ENCODE results near the gene ZSCAN5A.

The ZSCAN5A gene

DNA sequence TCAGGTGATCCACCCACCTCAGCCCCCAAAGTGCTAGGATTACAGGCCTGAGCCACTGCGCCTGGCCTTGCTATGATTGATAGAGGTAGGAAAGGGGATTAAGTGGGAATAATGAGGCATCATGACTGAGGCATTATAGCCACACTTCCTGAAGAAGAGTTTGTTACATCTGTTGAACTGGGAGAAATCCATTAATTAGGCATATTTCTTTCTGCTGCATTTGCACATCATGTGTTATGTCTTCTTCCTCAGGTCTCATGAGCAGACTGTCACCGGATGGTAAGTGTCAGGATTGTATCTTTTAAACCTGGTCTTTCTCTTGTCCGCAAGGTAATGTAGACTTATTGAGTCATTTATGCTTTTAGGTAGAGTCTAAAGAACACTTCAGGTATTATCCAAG lies 29.9 kb downstream of the ZSCAN5A start:
- H3K27me3 ChIP-seq (replicated peaks; ENCODE audit: control insufficient read depth, insufficient read depth, low read length) = no peaks in the 10 kb centered on the region
- H3K36me3 ChIP-seq (ENCODE audit: control insufficient read depth, insufficient read depth, low read length) = peaks cover 2% of the 10 kb centered on the region
- TF ChIP-seq CTCF (IDR thresholded peaks at IDR 0.05; ENCODE audit: insufficient read depth, low read length, poor library complexity, severe bottlenecking) = no peak
- no peak for DNase-seq (ENCODE audit: extremely low read depth, insufficient read length)
- H3K4me3 ChIP-seq (replicated peaks; ENCODE audit: low read depth, low read length) = no peak overlapping the region

GRCh38 chr19:56282809-56283208 lies 31.8 kb downstream of the ZSCAN5A start:
- TF ChIP-seq CTCF (IDR thresholded peaks at IDR 0.05; ENCODE audit: insufficient read depth, low read length, poor library complexity, severe bottlenecking) = no peak
- no peak overlapping the region for H3K4me3 ChIP-seq (replicated peaks; ENCODE audit: low read depth, low read length)
- no peaks in the 10 kb centered on the region; the same call in 1 of the 2 replicates for H3K36me3 ChIP-seq (ENCODE audit: control insufficient read depth, insufficient read depth, low read length)
- no peak for DNase-seq (ENCODE audit: extremely low read depth, insufficient read length)
- no peaks in the 10 kb centered on the region for H3K27me3 ChIP-seq (replicated peaks; ENCODE audit: control insufficient read depth, insufficient read depth, low read length)

GRCh38 chr19:56273563-56274117 lies 41.0 kb downstream of the ZSCAN5A start:
- Histone ChIP-seq H3K27me3 (replicated peaks; ENCODE audit: control insufficient read depth, insufficient read depth, low read length) (no peaks in the 10 kb centered on the region), H3K4me3 (replicated peaks; ENCODE audit: low read depth, low read length) (no peak overlapping the region), H3K36me3 (ENCODE audit: control insufficient read depth, insufficient read depth, low read length) (no peaks in the 10 kb centered on the region; the same call in 1 of the 2 replicates)
- no peak for TF ChIP-seq CTCF (IDR thresholded peaks at IDR 0.05; ENCODE audit: insufficient read depth, low read length, poor library complexity, severe bottlenecking)
- no peak for DNase-seq (ENCODE audit: extremely low read depth, insufficient read length)

DNA sequence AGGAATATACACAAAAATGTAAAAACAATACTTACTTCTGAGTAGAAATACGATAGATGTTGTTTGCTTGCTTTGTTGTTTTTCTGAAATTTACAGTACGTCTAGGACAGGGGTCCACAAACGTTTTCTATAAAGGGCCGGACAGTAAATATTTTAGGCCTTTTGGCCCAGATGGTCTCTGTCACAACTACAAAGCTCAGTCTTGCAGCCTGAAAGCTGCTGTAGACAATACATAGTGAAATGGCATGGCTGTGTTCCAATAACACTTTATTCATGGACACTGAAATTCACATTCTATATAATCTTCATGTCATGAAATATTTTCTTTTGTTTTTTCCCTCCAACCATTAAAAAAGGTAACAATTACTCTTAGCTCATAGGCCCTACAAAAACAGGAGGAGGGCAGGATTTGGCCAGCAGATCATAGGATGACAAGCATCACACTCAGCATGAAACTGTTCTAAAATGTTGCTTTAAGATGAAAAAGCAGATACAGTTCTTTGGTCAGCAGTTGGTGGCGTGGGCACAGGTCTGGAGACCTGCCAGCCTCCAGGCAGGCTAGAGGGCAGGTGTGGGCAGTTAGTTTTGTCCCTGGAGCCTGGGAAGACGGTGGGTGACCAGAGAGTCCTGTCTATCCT lies 42.4 kb downstream of the ZSCAN5A start, which contains the start of gene EDDM13:
Gene EDDM13 (plus strand): TSS at position 588 of the 638 bp plus-strand sequence. CDS start 87 bp downstream, outside the sequence.
- Histone ChIP-seq H3K4me3 (replicated peaks; ENCODE audit: low read depth, low read length) (no peak within 1 kb of the TSS), H3K27me3 (replicated peaks; ENCODE audit: control insufficient read depth, insufficient read depth, low read length) (no peaks in the 10 kb centered on the region), H3K36me3 (ENCODE audit: control insufficient read depth, insufficient read depth, low read length) (no peaks in the 10 kb centered on the region; the same call in 1 of the 2 replicates)
- no peak for DNase-seq (ENCODE audit: extremely low read depth, insufficient read length)
- TF ChIP-seq CTCF (IDR thresholded peaks at IDR 0.05; ENCODE audit: insufficient read depth, low read length, poor library complexity, severe bottlenecking) = no peak

DNA sequence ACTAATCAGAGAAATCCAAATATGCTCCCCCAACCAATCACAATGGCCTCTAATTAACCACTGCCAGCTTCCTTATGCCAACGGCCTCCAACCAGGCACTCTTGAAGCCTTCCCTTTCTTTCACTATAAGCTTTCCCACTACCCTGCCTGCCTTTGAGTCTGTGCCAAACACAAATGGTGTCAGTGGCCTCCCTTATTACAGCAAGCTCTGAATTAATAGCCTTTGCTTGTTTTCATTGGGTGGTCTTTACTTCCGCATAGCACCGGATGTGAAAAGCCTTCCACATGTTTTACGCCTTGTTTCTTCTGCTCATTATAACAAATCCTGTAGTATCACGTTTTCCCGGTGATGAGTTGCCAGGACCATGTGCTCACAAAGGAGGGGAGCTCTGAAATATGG lies 43.5 kb downstream of the ZSCAN5A start:
- TF ChIP-seq CTCF (IDR thresholded peaks at IDR 0.05; ENCODE audit: insufficient read depth, low read length, poor library complexity, severe bottlenecking) = no peak
- H3K27me3 ChIP-seq (replicated peaks; ENCODE audit: control insufficient read depth, insufficient read depth, low read length) = no peaks in the 10 kb centered on the region
- no peak for DNase-seq (ENCODE audit: extremely low read depth, insufficient read length)
- no peaks in the 10 kb centered on the region; the same call in 1 of the 2 replicates for H3K36me3 ChIP-seq (ENCODE audit: control insufficient read depth, insufficient read depth, low read length)
- H3K4me3 ChIP-seq (replicated peaks; ENCODE audit: low read depth, low read length) = no peak overlapping the region
